Mesenchymal stem cell (in vitro differentiated cells and primary cell): ENCODE measurements around the gene ATP6V0D1.
"Not testable (repeated sequence)": the region's sequence is repeated elsewhere in the genome, so short reads cannot be mapped to it uniquely, and the experiment has no call there.

Experiments
- DNase-seq: peaks from one replicate; pipeline ENCODE4 v3.0.0-alpha.2; 2013
- H2AFZ ChIP-seq: one replicate; pipeline ENCODE4 v1.6.1; 2013; ENCODE audit warnings: low read depth, mild to moderate bottlenecking, control low read depth, inconsistent platforms, low read length, moderate library complexity
- H2AK5ac ChIP-seq: 2 replicates; pipeline ENCODE4 v1.6.1; 2013; ENCODE audit warnings: low read length, moderate library complexity, mild to moderate bottlenecking, inconsistent platforms; ENCODE audit not compliant: severe bottlenecking
- H2BK120ac ChIP-seq: one replicate; pipeline ENCODE4 v1.6.1; 2013; ENCODE audit warnings: low read depth, mild to moderate bottlenecking, inconsistent platforms, low read length, moderate library complexity
- H2BK12ac ChIP-seq, 2 experiments: one replicate each; pipeline ENCODE4 v1.6.1; 2013; ENCODE audit warnings: inconsistent platforms in 2 of 2, low read length in 2 of 2, mild to moderate bottlenecking in 2 of 2, moderate library complexity in 2 of 2, control low read depth in 1 of 2
- H2BK15ac ChIP-seq: one replicate; pipeline ENCODE4 v1.6.1; 2013; ENCODE audit warnings: mild to moderate bottlenecking, low read depth, inconsistent platforms; ENCODE audit not compliant: poor library complexity, severe bottlenecking
- H2BK5ac ChIP-seq: 2 replicates; pipeline ENCODE4 v1.6.1; 2013; ENCODE audit warnings: low read depth, mild to moderate bottlenecking, low read length, control low read depth, inconsistent platforms; ENCODE audit not compliant: poor library complexity, severe bottlenecking
- H3K14ac ChIP-seq, 2 experiments: one replicate each; pipeline ENCODE4 v1.6.1; 2013; ENCODE audit warnings: inconsistent platforms in 2 of 2, low read length in 2 of 2, control low read depth in 1 of 2, mild to moderate bottlenecking in 1 of 2, moderate library complexity in 1 of 2
- H3K18ac ChIP-seq, 2 experiments: one replicate each; pipeline ENCODE4 v1.6.1; 2013; ENCODE audit warnings: inconsistent platforms in 2 of 2, low read length in 2 of 2, control low read depth in 1 of 2, low read depth in 1 of 2, mild to moderate bottlenecking in 1 of 2
- H3K23ac ChIP-seq, 2 experiments: one replicate each; pipeline ENCODE4 v1.6.1; 2013; ENCODE audit warnings: inconsistent platforms in 2 of 2, low read length in 2 of 2, mild to moderate bottlenecking in 2 of 2, moderate library complexity in 2 of 2, control low read depth in 1 of 2
- H3K27ac ChIP-seq: 2 replicates; pipeline ENCODE4 v1.5.1; 2013; ENCODE audit warnings: mild to moderate bottlenecking, moderate library complexity, low read length, control low read depth, inconsistent platforms; ENCODE audit not compliant: poor library complexity, severe bottlenecking
- H3K27me3 ChIP-seq, 2 experiments: 2 replicates each; pipeline versions ENCODE4 v1.6.1 to v1.7.0; 2013; ENCODE audit warnings: low read length in 2 of 2, mild to moderate bottlenecking in 2 of 2, moderate library complexity in 2 of 2, control low read depth in 1 of 2, inconsistent platforms in 1 of 2; ENCODE audit not compliant: control insufficient read depth in 1 of 2, insufficient read depth in 1 of 2
- H3K36me3 ChIP-seq, 2 experiments: 2 replicates each; pipeline versions ENCODE4 v1.6.1 to v1.7.0; 2013; ENCODE audit warnings: low read length in 2 of 2, control low read depth in 1 of 2, inconsistent platforms in 1 of 2, low read depth in 1 of 2, mild to moderate bottlenecking in 1 of 2; ENCODE audit not compliant: insufficient read depth in 2 of 2, control insufficient read depth in 1 of 2
- H3K4ac ChIP-seq, 2 experiments: one replicate each; pipeline ENCODE4 v1.6.1; 2013; ENCODE audit warnings: inconsistent platforms in 2 of 2, low read length in 2 of 2, mild to moderate bottlenecking in 2 of 2, moderate library complexity in 2 of 2, control low read depth in 1 of 2, low read depth in 1 of 2
- H3K4me1 ChIP-seq: 2 replicates; pipeline ENCODE4 v1.6.1; 2013; ENCODE audit warnings: low read depth, low read length, control low read depth; ENCODE audit not compliant: control insufficient read depth, insufficient read depth
- H3K4me2 ChIP-seq: 2 replicates; pipeline ENCODE4 v1.6.1; 2013; ENCODE audit warnings: low read length, mild to moderate bottlenecking, inconsistent platforms; ENCODE audit not compliant: poor library complexity, severe bottlenecking
- H3K4me3 ChIP-seq, 2 experiments: 2 replicates each; pipeline versions ENCODE4 v1.5.1 to v1.7.0; 2013; ENCODE audit warnings: low read length in 2 of 2, mild to moderate bottlenecking in 2 of 2, control low read depth in 1 of 2, low read depth in 1 of 2; ENCODE audit not compliant: insufficient read depth in 1 of 2
- H3K79me1 ChIP-seq: replicated peaks from 2 replicates; pipeline ENCODE4 v1.6.1; 2013; ENCODE audit warnings: mild to moderate bottlenecking, control low read depth, low read length, inconsistent platforms; ENCODE audit not compliant: poor library complexity, severe bottlenecking
- H3K9ac ChIP-seq: 2 replicates; pipeline ENCODE4 v1.7.0; 2013; ENCODE audit warnings: mild to moderate bottlenecking, low read length, moderate library complexity
- H3K9me3 ChIP-seq: 2 replicates; pipeline ENCODE4 v1.7.0; 2013; ENCODE audit warnings: mild to moderate bottlenecking, low read length; ENCODE audit not compliant: control insufficient read depth
- H4K8ac ChIP-seq: one replicate; pipeline ENCODE4 v1.6.1; 2013; ENCODE audit warnings: inconsistent platforms, mild to moderate bottlenecking, low read length, moderate library complexity
- H4K91ac ChIP-seq: one replicate; pipeline ENCODE4 v1.6.1; 2013; ENCODE audit warnings: mild to moderate bottlenecking, low read length, inconsistent platforms
- WGBS: methylation state at CpG from one replicate; pipeline ENCODE4 v1.1.7; 2013; ENCODE audit warnings: mixed read lengths; 5-methylcytosine and 5-hydroxymethylcytosine counted together

ATP6V0D1 gene

DNA sequence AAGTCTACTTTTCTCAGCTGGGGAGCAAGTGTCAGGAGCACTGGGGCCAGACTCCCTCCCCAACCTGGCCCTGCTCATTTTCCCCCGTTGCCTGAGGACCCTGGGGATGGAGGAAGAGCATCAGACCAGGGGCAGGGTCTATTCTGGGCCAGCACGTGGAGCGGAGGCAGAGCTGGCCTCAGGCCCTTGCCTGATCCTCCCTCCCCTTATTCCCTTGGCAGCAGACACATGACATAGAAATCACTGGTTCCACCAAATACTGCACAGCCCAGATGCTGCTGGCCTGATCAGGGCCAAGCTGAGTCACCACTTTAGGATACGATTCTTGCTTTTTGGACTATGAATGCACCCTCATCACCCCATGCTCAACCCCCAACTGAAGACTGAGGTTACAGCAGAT is 18.1 kb upstream of the ATP6V0D1 start:
- H3K14ac ChIP-seq: no peak overlapping the region
- H2AFZ ChIP-seq: no peak overlapping the region
- H2AK5ac ChIP-seq: no peak overlapping the region
- H2BK12ac ChIP-seq: no peak overlapping the region
- no peak overlapping the region for H2BK15ac ChIP-seq
- H3K79me1 ChIP-seq: no peaks in the 10 kb centered on the region
- 60% methylated on average over 4 of the region's 4 CpGs for whole genome bisulfite sequencing
- no peak overlapping the region for H3K4me3 ChIP-seq
- no peaks in the 10 kb centered on the region for H3K36me3 ChIP-seq
- DNase-seq: no peak
- H2BK5ac ChIP-seq: no peak overlapping the region
- H3K23ac ChIP-seq: no peak overlapping the region
- H4K8ac ChIP-seq: no peak overlapping the region
- no peaks in the 10 kb centered on the region for H3K9me3 ChIP-seq
- peaks cover 2% of the 10 kb centered on the region for H3K4me1 ChIP-seq
- no peaks in the 10 kb centered on the region for H3K27me3 ChIP-seq
- H3K4me2 ChIP-seq: no peak overlapping the region
- no peak overlapping the region for H4K91ac ChIP-seq
- no peak overlapping the region for H3K4ac ChIP-seq
- H3K27ac ChIP-seq: no peak overlapping the region
- no peak overlapping the region for H2BK120ac ChIP-seq
- H3K9ac ChIP-seq: peak overlapping the region; percentile 68
- no peak overlapping the region for H3K18ac ChIP-seq

- WGBS: 88% methylated on average over 8 of the region's 8 CpGs
- no peak overlapping the region for H3K14ac ChIP-seq
- H2BK15ac ChIP-seq: no peak overlapping the region
- H2AFZ ChIP-seq: no peak overlapping the region
- H3K27ac ChIP-seq: no peak overlapping the region
- H3K36me3 ChIP-seq: no peaks in the 10 kb centered on the region
- H3K4me1 ChIP-seq: no peaks in the 10 kb centered on the region
- H4K8ac ChIP-seq: no peak overlapping the region
- H2AK5ac ChIP-seq: no peak overlapping the region
- H3K4me2 ChIP-seq: no peak overlapping the region
- no peak overlapping the region for H3K4ac ChIP-seq
- no peak overlapping the region for H4K91ac ChIP-seq
- H3K9me3 ChIP-seq: no peaks in the 10 kb centered on the region
- H3K18ac ChIP-seq: no peak overlapping the region
- H3K79me1 ChIP-seq: no peaks in the 10 kb centered on the region
- H3K4me3 ChIP-seq: no peak overlapping the region
- H3K23ac ChIP-seq: no peak overlapping the region
- H3K9ac ChIP-seq: peak overlapping the region; percentile 74
- H2BK12ac ChIP-seq: no peak overlapping the region
- no peak overlapping the region for H2BK5ac ChIP-seq
- no peak overlapping the region for H2BK120ac ChIP-seq
- no peak for DNase-seq
- no peaks in the 10 kb centered on the region for H3K27me3 ChIP-seq
These were observed 9.6 kb upstream of the ATP6V0D1 start for GRCh38 chr16:67490335-67491096.

GRCh38 chr16:67489401-67490083 is 8.6 kb upstream of the ATP6V0D1 start:
- Histone ChIP-seq H3K9ac (no peak overlapping the region), H2AFZ (no peak overlapping the region), H2BK15ac (no peak overlapping the region), H2BK12ac (no peak overlapping the region), H3K9me3 (no peaks in the 10 kb centered on the region), H3K79me1 (no peaks in the 10 kb centered on the region), H4K8ac (no peak overlapping the region), H3K23ac (no peak overlapping the region), H3K18ac (peak overlapping the region; percentile 13 to 37), H3K4me2 (no peak overlapping the region), H3K27ac (no peak overlapping the region), H4K91ac (no peak overlapping the region), H2AK5ac (no peak overlapping the region), H3K4ac (no peak overlapping the region), H3K14ac (no peak overlapping the region), H3K4me3 (no peak overlapping the region), H3K4me1 (peaks cover under 1% of the 10 kb centered on the region), H2BK5ac (no peak overlapping the region), H3K27me3 (no peaks in the 10 kb centered on the region), H2BK120ac (no peak overlapping the region), H3K36me3 (peaks cover 3 to 6% of the 10 kb centered on the region in 2 experiments)
- WGBS: 24% methylated on average over 4 of the region's 4 CpGs
- DNase-seq: peak; percentile 73

DNA sequence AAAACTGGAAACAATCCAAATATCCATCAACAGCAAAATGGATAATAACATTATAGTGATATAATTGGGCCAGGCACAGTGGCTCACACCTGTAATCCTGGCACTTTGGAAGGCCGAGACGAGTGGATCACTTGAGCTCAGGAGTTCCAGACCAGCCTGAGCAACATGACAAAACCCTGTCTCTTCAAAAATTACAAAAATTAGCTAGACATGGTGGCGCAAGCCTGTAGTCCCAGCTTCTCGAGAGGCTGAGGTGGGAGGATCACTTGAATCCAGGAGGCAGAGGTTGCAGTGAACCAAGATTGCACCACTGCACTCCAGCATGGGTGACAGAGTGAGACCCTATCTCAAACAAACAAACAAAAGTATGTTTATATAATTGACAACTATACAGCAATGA is 6.6 kb upstream of the ATP6V0D1 start:
- not testable (repeated sequence) for H3K14ac ChIP-seq, H3K4me2 ChIP-seq, H3K23ac ChIP-seq, H2BK12ac ChIP-seq, H3K9ac ChIP-seq, H3K18ac ChIP-seq, H4K91ac ChIP-seq, H2AFZ ChIP-seq, H2BK5ac ChIP-seq, H2BK15ac ChIP-seq, DNase-seq, H3K27me3 ChIP-seq, H3K9me3 ChIP-seq, H3K4me3 ChIP-seq, H3K4me1 ChIP-seq, H3K27ac ChIP-seq, H2BK120ac ChIP-seq, H4K8ac ChIP-seq, H3K79me1 ChIP-seq, H2AK5ac ChIP-seq, H3K4ac ChIP-seq
- WGBS: 91% methylated on average over 2 of the region's 4 CpGs
- H3K36me3 ChIP-seq: peaks cover 10 to 11% of the 10 kb centered on the region in 2 experiments
